Dendritic cell treated with granulocyte-macrophage colony-stimulating factor and Interleukin-4, amounts not matched to agents 40 ng/mL and 50 ng/mL, for 4 days (primary cell): ENCODE results near the gene P2RY13.

Experiments
- H3K27ac Mint-ChIP-seq: one replicate; pipeline ENCODE4 v1.8.0; 2022; ENCODE audit warnings: mild to moderate bottlenecking, mixed read lengths
- H3K27me3 Mint-ChIP-seq: one replicate; pipeline ENCODE4 v1.8.0; 2022; ENCODE audit warnings: mild to moderate bottlenecking, mixed read lengths
- H3K36me3 Mint-ChIP-seq: one replicate; pipeline ENCODE4 v1.8.0; 2022; ENCODE audit warnings: low read depth, mixed read lengths
- H3K4me1 Mint-ChIP-seq: one replicate; pipeline ENCODE4 v1.8.0; 2022; ENCODE audit warnings: low read depth, mixed read lengths
- H3K4me3 Mint-ChIP-seq: one replicate; pipeline ENCODE4 v1.8.0; 2022; ENCODE audit warnings: mild to moderate bottlenecking, moderate library complexity, mixed read lengths
- H3K9me3 Mint-ChIP-seq: one replicate; pipeline ENCODE4 v1.8.0; 2022; ENCODE audit warnings: mixed read lengths
- intact Hi-C: fragments of 100-400 bp; cut with micrococcal nuclease; formaldehyde crosslinking; loops from one replicate; pipeline ENCODE4 v1.15.0; 2022

The P2RY13 gene

DNA sequence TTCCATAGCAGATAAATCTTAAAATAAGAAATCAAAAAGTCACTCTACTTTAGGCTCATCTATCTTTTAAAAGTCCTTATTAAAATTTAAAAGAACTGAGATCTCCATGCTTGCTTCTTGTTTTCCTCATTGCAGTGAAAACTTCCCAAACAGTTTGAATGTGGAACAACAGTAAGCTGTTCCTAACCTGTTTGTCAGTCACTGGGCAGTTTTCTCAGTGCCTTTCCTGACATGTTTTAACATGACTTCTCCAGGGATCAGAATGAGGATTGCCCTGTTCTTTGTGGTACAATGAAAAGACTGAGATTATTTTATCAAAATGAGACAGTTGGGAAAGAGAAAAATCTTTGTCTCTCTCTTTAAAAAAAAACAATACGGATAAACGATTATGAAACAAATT is 13.5 kb downstream of the P2RY13 start:
- intact Hi-C loops: loop anchor here (10.0 kb wide), 1 partner anchor 239 kb away; no protein-coding TSS in a partner anchor
- Mint-ChIP-seq H3K4me3 (no peak overlapping the region), H3K36me3 (no peaks in the 10 kb centered on the region), H3K27me3 (no peaks in the 10 kb centered on the region), H3K4me1 (peaks cover 10% of the 10 kb centered on the region), H3K9me3 (no peaks in the 10 kb centered on the region), H3K27ac (no peak overlapping the region)

DNA sequence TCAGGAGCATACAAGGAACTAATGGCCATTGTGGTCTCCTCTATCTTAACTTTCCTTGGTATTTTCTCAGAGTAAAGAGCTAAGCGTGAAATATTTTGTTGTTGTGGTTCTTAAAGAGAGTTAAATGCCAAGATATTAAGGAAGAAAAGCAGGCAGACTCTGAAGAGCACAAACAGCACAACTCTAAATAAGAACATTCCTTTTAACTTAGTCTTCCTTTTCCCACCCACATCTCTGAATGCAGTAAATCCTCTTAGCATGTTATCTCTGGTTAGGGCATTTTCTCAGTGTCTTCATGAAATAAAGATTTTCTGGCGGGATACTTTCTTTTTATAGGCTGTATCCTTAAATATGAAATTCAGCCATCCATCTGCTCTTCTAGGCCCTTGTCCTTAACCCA is 14.2 kb downstream of the P2RY13 start:
- Mint-ChIP-seq H3K4me3 (no peak overlapping the region), H3K27ac (no peak overlapping the region), H3K36me3 (no peaks in the 10 kb centered on the region), H3K9me3 (no peaks in the 10 kb centered on the region), H3K4me1 (peaks cover 5% of the 10 kb centered on the region), H3K27me3 (no peaks in the 10 kb centered on the region)
- intact Hi-C loops: loop anchor here (10.0 kb wide), 1 partner anchor 240 kb away; no protein-coding TSS in a partner anchor

GRCh38 chr3:151314593-151314992 is 14.8 kb downstream of the P2RY13 start:
- intact Hi-C loops: loop anchor here (10.0 kb wide), 1 partner anchor 240 kb away; no protein-coding TSS in a partner anchor
- no peaks in the 10 kb centered on the region for H3K36me3 Mint-ChIP-seq
- H3K4me3 Mint-ChIP-seq: no peak overlapping the region
- peaks cover 5% of the 10 kb centered on the region for H3K4me1 Mint-ChIP-seq
- no peaks in the 10 kb centered on the region for H3K9me3 Mint-ChIP-seq
- H3K27ac Mint-ChIP-seq: no peak overlapping the region
- H3K27me3 Mint-ChIP-seq: no peaks in the 10 kb centered on the region

DNA sequence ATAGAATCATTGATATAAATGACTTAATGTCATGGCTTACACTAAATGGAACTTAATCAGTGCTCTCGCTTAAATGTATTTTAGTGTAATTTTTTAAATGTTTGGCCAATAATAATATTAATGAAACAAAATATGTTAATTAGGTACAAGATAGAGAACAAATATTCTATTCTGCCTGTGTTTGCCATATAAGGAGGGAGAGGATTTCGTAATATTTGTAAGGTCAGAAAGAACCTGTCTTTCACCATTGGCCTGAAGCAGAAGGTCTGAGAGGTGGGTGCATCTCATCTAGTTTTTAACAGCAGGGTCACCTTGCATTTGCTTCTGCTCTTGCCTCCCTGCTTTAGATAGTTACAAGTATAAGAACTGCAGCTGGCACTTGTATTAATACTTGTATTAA is 15.2 kb downstream of the P2RY13 start:
- no peak overlapping the region for H3K4me3 Mint-ChIP-seq
- no peaks in the 10 kb centered on the region for H3K36me3 Mint-ChIP-seq
- H3K9me3 Mint-ChIP-seq: no peaks in the 10 kb centered on the region
- H3K27me3 Mint-ChIP-seq: no peaks in the 10 kb centered on the region
- no peak overlapping the region for H3K27ac Mint-ChIP-seq
- peaks cover 5% of the 10 kb centered on the region for H3K4me1 Mint-ChIP-seq
- intact Hi-C loops: loop anchor here (10.0 kb wide), 1 partner anchor 241 kb away; no protein-coding TSS in a partner anchor

GRCh38 chr3:151312972-151313371 is 16.4 kb downstream of the P2RY13 start:
- Mint-ChIP-seq H3K9me3 (no peaks in the 10 kb centered on the region), H3K36me3 (no peaks in the 10 kb centered on the region), H3K4me3 (no peak overlapping the region), H3K4me1 (peaks cover under 1% of the 10 kb centered on the region), H3K27ac (no peak overlapping the region), H3K27me3 (no peaks in the 10 kb centered on the region)
- intact Hi-C loops: loop anchor here (10.0 kb wide), 1 partner anchor 242 kb away; no protein-coding TSS in a partner anchor

GRCh38 chr3:151309566-151309965 is 19.8 kb downstream of the P2RY13 start:
- Mint-ChIP-seq H3K4me1 (no peaks in the 10 kb centered on the region), H3K4me3 (no peak overlapping the region), H3K9me3 (no peaks in the 10 kb centered on the region), H3K36me3 (no peaks in the 10 kb centered on the region), H3K27ac (no peak overlapping the region), H3K27me3 (no peaks in the 10 kb centered on the region)
- intact Hi-C loops: no loop called here

GRCh38 chr3:151307583-151308488 is 21.5 kb downstream of the P2RY13 start:
- Mint-ChIP-seq H3K4me3 (no peak overlapping the region), H3K9me3 (no peaks in the 10 kb centered on the region), H3K4me1 (peaks cover 13% of the 10 kb centered on the region), H3K27me3 (no peaks in the 10 kb centered on the region), H3K36me3 (no peaks in the 10 kb centered on the region), H3K27ac (no peak overlapping the region)
- intact Hi-C loops: loop anchor here (2.0 kb wide), 1 partner anchor 13 kb away; no protein-coding TSS in a partner anchor

GRCh38 chr3:151307131-151307530 is 22.2 kb downstream of the P2RY13 start:
- Mint-ChIP-seq H3K9me3 (no peaks in the 10 kb centered on the region), H3K4me1 (peaks cover 19% of the 10 kb centered on the region), H3K27ac (no peak overlapping the region), H3K4me3 (no peak overlapping the region), H3K27me3 (peaks cover 2% of the 10 kb centered on the region), H3K36me3 (no peaks in the 10 kb centered on the region)
- intact Hi-C loops: loop anchor here (2.0 kb wide), 1 partner anchor 14 kb away; no protein-coding TSS in a partner anchor

DNA sequence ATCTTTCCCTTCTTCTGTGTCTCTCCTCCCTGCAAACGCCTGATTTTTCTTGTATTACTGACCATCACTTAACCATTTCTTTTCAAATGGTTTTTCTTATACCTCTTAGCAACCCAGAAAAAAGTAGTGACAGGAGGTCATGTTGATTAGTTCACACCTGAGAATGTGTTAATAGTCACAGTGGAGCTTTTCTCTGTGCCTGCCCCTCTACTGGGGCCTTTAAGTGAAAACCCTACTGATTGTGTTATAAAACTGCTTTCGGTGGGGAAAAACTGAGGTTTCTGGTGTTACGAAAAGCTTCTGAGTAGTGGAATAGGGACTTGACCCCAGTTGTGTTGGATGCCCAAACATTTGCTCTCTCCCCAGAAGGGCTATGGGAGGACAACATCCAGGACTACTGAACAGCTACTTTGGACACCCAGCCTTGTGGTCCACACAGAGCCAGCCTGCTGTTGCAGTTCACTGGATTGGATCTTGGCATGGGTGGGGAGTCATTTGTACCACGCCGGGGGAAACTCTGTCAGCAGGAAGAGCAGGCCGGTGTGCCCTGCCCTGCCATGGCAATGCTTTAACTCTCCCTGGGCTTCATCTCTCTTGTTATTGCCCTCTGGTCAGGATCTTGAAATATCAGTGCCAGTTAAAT is 23.1 kb downstream of the P2RY13 start:
- no peaks in the 10 kb centered on the region for H3K36me3 Mint-ChIP-seq
- H3K9me3 Mint-ChIP-seq: no peaks in the 10 kb centered on the region
- H3K27ac Mint-ChIP-seq: no peak overlapping the region
- intact Hi-C loops: loop anchor here (2.0 kb wide), 1 partner anchor 15 kb away; no protein-coding TSS in a partner anchor
- H3K4me3 Mint-ChIP-seq: no peak overlapping the region
- peaks cover 28% of the 10 kb centered on the region for H3K4me1 Mint-ChIP-seq
- peaks cover 2% of the 10 kb centered on the region for H3K27me3 Mint-ChIP-seq

DNA sequence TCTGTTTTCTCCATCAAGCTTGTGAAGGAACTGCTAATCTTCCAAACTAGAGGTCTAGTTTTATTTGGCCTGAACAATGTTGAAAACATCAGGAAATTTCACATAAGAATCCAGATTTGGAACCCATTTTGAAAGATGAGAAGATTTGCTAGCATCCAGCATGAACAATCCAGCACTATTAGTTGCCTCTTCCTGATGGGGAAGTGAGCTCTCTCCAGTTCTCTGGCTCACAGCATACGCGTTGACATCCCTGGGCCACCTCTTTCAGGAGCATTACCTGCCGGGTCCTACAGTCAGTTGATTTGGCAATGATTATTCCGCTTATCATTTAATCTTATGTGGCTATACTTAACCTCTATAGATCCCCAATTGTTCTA is 23.6 kb downstream of the P2RY13 start:
- Mint-ChIP-seq H3K4me1 (peaks cover 33% of the 10 kb centered on the region), H3K27me3 (peaks cover 2% of the 10 kb centered on the region), H3K36me3 (no peaks in the 10 kb centered on the region), H3K27ac (no peak overlapping the region), H3K9me3 (no peaks in the 10 kb centered on the region), H3K4me3 (no peak overlapping the region)
- intact Hi-C loops: loop anchor here (2.0 kb wide), 1 partner anchor 15 kb away; no protein-coding TSS in a partner anchor

GRCh38 chr3:151305060-151305774 is 24.1 kb downstream of the P2RY13 start:
- intact Hi-C loops: no loop called here
- no peak overlapping the region for H3K4me3 Mint-ChIP-seq
- no peaks in the 10 kb centered on the region for H3K9me3 Mint-ChIP-seq
- no peaks in the 10 kb centered on the region for H3K36me3 Mint-ChIP-seq
- H3K4me1 Mint-ChIP-seq: peaks cover 39% of the 10 kb centered on the region
- H3K27ac Mint-ChIP-seq: no peak overlapping the region
- peaks cover 2% of the 10 kb centered on the region for H3K27me3 Mint-ChIP-seq

DNA sequence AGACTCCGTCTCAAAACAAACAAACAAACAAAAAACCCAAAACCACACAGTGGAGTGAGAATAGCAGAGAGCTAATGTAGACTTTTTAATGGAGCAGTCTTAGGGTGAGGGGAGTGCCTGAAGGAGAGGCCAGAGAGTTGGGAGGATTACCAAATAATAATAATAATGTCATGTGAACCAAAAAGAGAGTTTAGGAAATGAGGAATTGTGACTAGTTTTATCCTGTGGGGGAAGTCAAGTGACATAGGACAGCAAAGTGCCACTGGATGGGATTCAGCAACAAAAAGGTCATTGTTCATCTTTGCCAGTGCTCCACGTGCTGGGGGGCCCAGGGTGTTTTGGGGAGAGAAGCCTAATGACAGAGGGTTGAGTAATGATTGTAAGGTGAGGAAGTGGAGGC is 25.6 kb downstream of the P2RY13 start:
- H3K4me3 Mint-ChIP-seq: no peak overlapping the region
- H3K27ac Mint-ChIP-seq: peak overlapping the region; percentile 61
- no peaks in the 10 kb centered on the region for H3K36me3 Mint-ChIP-seq
- intact Hi-C loops: no loop called here
- H3K27me3 Mint-ChIP-seq: peaks cover 2% of the 10 kb centered on the region
- H3K4me1 Mint-ChIP-seq: peaks cover 51% of the 10 kb centered on the region
- H3K9me3 Mint-ChIP-seq: no peaks in the 10 kb centered on the region

- Mint-ChIP-seq H3K27me3 (peaks cover 2% of the 10 kb centered on the region), H3K9me3 (no peaks in the 10 kb centered on the region), H3K27ac (peak overlapping the region; percentile 74), H3K36me3 (no peaks in the 10 kb centered on the region), H3K4me3 (no peak overlapping the region), H3K4me1 (peaks cover 55% of the 10 kb centered on the region)
- intact Hi-C loops: no loop called here
These were observed 27.6 kb downstream of the P2RY13 start for GRCh38 chr3:151301787-151302186.
